Measurements from ENCODE around the gene HECTD1.
"Not testable (repeated sequence)": the region's sequence is repeated elsewhere in the genome, so short reads cannot be mapped to it uniquely, and the experiment has no call there.

HECTD1 gene

GRCh38 chr14:31207755-31208545 lies at the start of gene HECTD1:
TSS of gene HECTD1 (minus strand) at chr14:31207793. CDS start at chr14:31205936, 1,857 bp downstream.
- H3K4me1 ChIP-seq (ENCODE audit: control insufficient read depth, low read depth, low read length): peaks cover 22% of the 10 kb centered on the region
- H3K4me3 ChIP-seq (ENCODE audit: low read length): peak within 1 kb of the TSS; percentile 81
- peak within 1 kb of the TSS; percentile 80 for H3K27ac ChIP-seq (ENCODE audit: low read length)
- H3K36me3 ChIP-seq (ENCODE audit: control insufficient read depth, low read depth, low read length): peaks cover 10% of the 10 kb centered on the region
- peak within 1 kb of the TSS; percentile 97 for H3K9ac ChIP-seq (ENCODE audit: low read length)
- peaks cover 4% of the 10 kb centered on the region for H3K27me3 ChIP-seq (ENCODE audit: control insufficient read depth, insufficient read depth, low read length)
- no peaks in the 10 kb centered on the region for H3K9me3 ChIP-seq (ENCODE audit: control insufficient read depth, low read depth, low read length)

- Histone ChIP-seq H3K27ac (ENCODE audit: low read length) (no peak overlapping the region), H3K27me3 (ENCODE audit: control insufficient read depth, insufficient read depth, low read length) (no peaks in the 10 kb centered on the region), H3K9ac (ENCODE audit: low read length) (no peak overlapping the region), H3K9me3 (ENCODE audit: control insufficient read depth, low read depth, low read length) (no peaks in the 10 kb centered on the region), H3K4me1 (ENCODE audit: control insufficient read depth, low read depth, low read length) (no peaks in the 10 kb centered on the region), H3K36me3 (ENCODE audit: control insufficient read depth, low read depth, low read length) (no peaks in the 10 kb centered on the region), H3K4me3 (ENCODE audit: low read length) (no peak overlapping the region)
Observed at GRCh38 chr14:31257244-31257553, 49.6 kb upstream of the HECTD1 start.

GRCh38 chr14:31256534-31257243 lies 49.1 kb upstream of the HECTD1 start:
- Histone ChIP-seq H3K36me3 (ENCODE audit: control insufficient read depth, low read depth, low read length) (no peaks in the 10 kb centered on the region), H3K9me3 (ENCODE audit: control insufficient read depth, low read depth, low read length) (no peaks in the 10 kb centered on the region), H3K9ac (ENCODE audit: low read length) (no peak overlapping the region), H3K27me3 (ENCODE audit: control insufficient read depth, insufficient read depth, low read length) (no peaks in the 10 kb centered on the region), H3K4me3 (ENCODE audit: low read length) (no peak overlapping the region), H3K27ac (ENCODE audit: low read length) (no peak overlapping the region), H3K4me1 (ENCODE audit: control insufficient read depth, low read depth, low read length) (no peaks in the 10 kb centered on the region)

GRCh38 chr14:31255918-31256317 lies 48.3 kb upstream of the HECTD1 start:
- H3K9me3 ChIP-seq (ENCODE audit: control insufficient read depth, low read depth, low read length); H3K27ac ChIP-seq (ENCODE audit: low read length); H3K9ac ChIP-seq (ENCODE audit: low read length); H3K4me3 ChIP-seq (ENCODE audit: low read length); H3K36me3 ChIP-seq (ENCODE audit: control insufficient read depth, low read depth, low read length); H3K27me3 ChIP-seq (ENCODE audit: control insufficient read depth, insufficient read depth, low read length); H3K4me1 ChIP-seq (ENCODE audit: control insufficient read depth, low read depth, low read length): not testable (repeated sequence)

DNA sequence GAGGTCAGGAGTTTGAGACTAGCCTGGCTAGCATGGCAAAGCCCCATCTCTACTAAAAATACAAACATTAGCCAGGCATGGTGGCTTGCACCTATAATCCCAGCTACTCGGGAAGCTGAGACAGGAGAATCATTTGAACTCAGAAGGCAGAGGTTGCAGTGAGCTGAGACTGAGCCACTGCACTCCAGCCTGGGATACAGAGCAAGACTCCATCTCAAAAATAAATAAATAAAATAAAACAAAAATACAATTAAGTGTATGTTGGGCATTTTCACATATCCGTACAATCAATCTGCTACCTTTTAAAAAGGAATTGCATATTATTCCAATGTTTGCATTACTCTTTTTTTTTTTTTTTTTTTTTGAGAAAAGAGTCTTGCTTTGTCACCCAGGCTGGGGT lies 47.7 kb upstream of the HECTD1 start:
- Histone ChIP-seq H3K36me3 (ENCODE audit: control insufficient read depth, low read depth, low read length) (no peaks in the 10 kb centered on the region), H3K4me3 (ENCODE audit: low read length) (no peak overlapping the region), H3K9ac (ENCODE audit: low read length) (no peak overlapping the region), H3K27me3 (ENCODE audit: control insufficient read depth, insufficient read depth, low read length) (no peaks in the 10 kb centered on the region), H3K4me1 (ENCODE audit: control insufficient read depth, low read depth, low read length) (no peaks in the 10 kb centered on the region), H3K9me3 (ENCODE audit: control insufficient read depth, low read depth, low read length) (no peaks in the 10 kb centered on the region), H3K27ac (ENCODE audit: low read length) (no peak overlapping the region)

- Histone ChIP-seq H3K9me3 (ENCODE audit: control insufficient read depth, low read depth, low read length) (no peaks in the 10 kb centered on the region), H3K4me3 (ENCODE audit: low read length) (no peak overlapping the region), H3K36me3 (ENCODE audit: control insufficient read depth, low read depth, low read length) (no peaks in the 10 kb centered on the region), H3K27me3 (ENCODE audit: control insufficient read depth, insufficient read depth, low read length) (no peaks in the 10 kb centered on the region), H3K9ac (ENCODE audit: low read length) (no peak overlapping the region), H3K4me1 (ENCODE audit: control insufficient read depth, low read depth, low read length) (no peaks in the 10 kb centered on the region), H3K27ac (ENCODE audit: low read length) (no peak overlapping the region)
Observed at GRCh38 chr14:31253746-31254471, 46.3 kb upstream of the HECTD1 start.

- H3K4me1 ChIP-seq (ENCODE audit: control insufficient read depth, low read depth, low read length): no peaks in the 10 kb centered on the region
- no peak overlapping the region for H3K27ac ChIP-seq (ENCODE audit: low read length)
- no peaks in the 10 kb centered on the region for H3K27me3 ChIP-seq (ENCODE audit: control insufficient read depth, insufficient read depth, low read length)
- H3K4me3 ChIP-seq (ENCODE audit: low read length): no peak overlapping the region
- no peak overlapping the region for H3K9ac ChIP-seq (ENCODE audit: low read length)
- no peaks in the 10 kb centered on the region for H3K9me3 ChIP-seq (ENCODE audit: control insufficient read depth, low read depth, low read length)
- no peaks in the 10 kb centered on the region for H3K36me3 ChIP-seq (ENCODE audit: control insufficient read depth, low read depth, low read length)
Observed at GRCh38 chr14:31252865-31253264, 45.3 kb upstream of the HECTD1 start.

DNA sequence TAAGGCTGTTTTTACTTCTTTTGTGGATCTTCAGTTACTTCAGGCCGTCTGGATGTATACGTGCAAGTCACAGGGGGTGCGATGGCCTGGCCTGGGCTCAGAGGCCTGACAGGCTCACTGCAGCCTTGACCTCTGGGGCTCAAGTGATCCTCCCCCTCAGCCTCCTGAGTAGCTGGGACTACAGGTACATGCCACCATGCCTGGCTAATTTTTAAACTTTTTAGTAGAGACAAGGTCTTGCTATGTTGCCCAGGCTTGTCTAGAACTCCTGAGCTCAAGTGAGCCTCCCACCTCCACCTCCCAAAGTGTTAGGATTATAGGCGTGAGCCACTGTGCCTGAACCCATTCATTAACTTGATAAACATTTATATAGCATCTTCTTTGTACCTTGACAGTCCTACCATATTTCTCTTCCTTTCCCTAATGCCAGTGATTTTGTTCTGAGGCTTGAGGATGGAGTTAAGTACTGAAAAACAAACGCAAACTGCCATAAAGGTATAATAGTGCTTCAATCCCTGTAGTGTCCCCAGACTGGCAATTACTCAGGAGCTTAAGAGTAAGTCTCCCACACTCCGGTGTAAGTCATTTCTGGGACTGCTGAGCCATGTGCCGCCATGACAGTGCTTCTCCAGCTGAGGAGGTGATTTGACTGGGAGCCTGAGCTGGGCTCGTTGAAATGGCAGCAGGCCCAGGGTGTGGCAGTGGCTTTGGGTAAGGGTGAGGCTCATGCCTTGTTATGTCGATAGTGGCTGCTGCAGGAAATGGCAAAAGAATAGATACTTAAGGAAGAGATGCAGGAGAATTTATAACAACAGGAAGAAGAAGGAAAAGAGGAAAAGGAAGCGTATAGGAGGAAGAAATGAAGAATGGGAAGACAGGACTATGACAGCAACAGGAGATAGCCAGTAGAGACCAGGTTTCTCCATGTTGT lies 43.7 kb upstream of the HECTD1 start:
- Histone ChIP-seq H3K27me3 (ENCODE audit: control insufficient read depth, insufficient read depth, low read length) (no peaks in the 10 kb centered on the region), H3K9me3 (ENCODE audit: control insufficient read depth, low read depth, low read length) (no peaks in the 10 kb centered on the region), H3K9ac (ENCODE audit: low read length) (no peak overlapping the region), H3K36me3 (ENCODE audit: control insufficient read depth, low read depth, low read length) (no peaks in the 10 kb centered on the region), H3K4me1 (ENCODE audit: control insufficient read depth, low read depth, low read length) (no peaks in the 10 kb centered on the region), H3K4me3 (ENCODE audit: low read length) (no peak overlapping the region), H3K27ac (ENCODE audit: low read length) (no peak overlapping the region)

DNA sequence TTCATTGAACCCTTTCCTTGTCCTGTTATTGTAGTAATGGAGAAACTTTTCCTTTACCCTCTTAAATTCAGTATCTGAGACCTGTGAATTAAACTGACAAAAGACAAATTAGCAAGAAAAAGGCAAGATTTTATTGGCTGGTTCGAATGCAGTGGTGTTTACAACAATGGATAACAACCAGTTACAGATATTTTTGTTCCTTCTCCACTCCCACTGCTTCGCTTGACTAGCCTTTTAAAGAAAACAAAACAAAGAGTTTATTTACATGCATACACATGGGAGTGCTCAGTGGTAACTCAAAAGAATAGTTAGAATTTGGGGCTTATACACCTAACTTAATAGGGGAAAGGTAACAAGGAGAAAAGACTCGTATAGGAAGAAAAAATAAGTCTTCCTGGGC lies 37.0 kb upstream of the HECTD1 start:
- Histone ChIP-seq H3K27ac (ENCODE audit: low read length) (no peak overlapping the region), H3K9ac (ENCODE audit: low read length) (no peak overlapping the region), H3K27me3 (ENCODE audit: control insufficient read depth, insufficient read depth, low read length) (no peaks in the 10 kb centered on the region), H3K4me1 (ENCODE audit: control insufficient read depth, low read depth, low read length) (no peaks in the 10 kb centered on the region), H3K4me3 (ENCODE audit: low read length) (no peak overlapping the region), H3K36me3 (ENCODE audit: control insufficient read depth, low read depth, low read length) (no peaks in the 10 kb centered on the region), H3K9me3 (ENCODE audit: control insufficient read depth, low read depth, low read length) (no peaks in the 10 kb centered on the region)

GRCh38 chr14:31243860-31244259 lies 36.3 kb upstream of the HECTD1 start:
- H3K9me3 ChIP-seq (ENCODE audit: control insufficient read depth, low read depth, low read length): no peaks in the 10 kb centered on the region
- no peaks in the 10 kb centered on the region for H3K36me3 ChIP-seq (ENCODE audit: control insufficient read depth, low read depth, low read length)
- H3K27ac ChIP-seq (ENCODE audit: low read length): no peak overlapping the region
- H3K4me1 ChIP-seq (ENCODE audit: control insufficient read depth, low read depth, low read length): no peaks in the 10 kb centered on the region
- no peak overlapping the region for H3K9ac ChIP-seq (ENCODE audit: low read length)
- no peak overlapping the region for H3K4me3 ChIP-seq (ENCODE audit: low read length)
- no peaks in the 10 kb centered on the region for H3K27me3 ChIP-seq (ENCODE audit: control insufficient read depth, insufficient read depth, low read length)
